WTC11 (cell line): ENCODE results near the gene PIMREG. TPM values are rescaled to one million over a fixed set of nuclear protein-coding genes. Genes with fewer than 3 reads are reported as not detected.

Experiments
- ATAC-seq: fragments of 200-7000 bp; cut with Tn5 transposase; 2 replicates; pipeline ENCODE4 v1.10.0; 2021; ENCODE audit warnings: mild to moderate bottlenecking, moderate library complexity
- CTCF ChIA-PET: fragments of 300-600 bp; sonication (Branson Sonifier 250); formaldehyde crosslinking; loops from one replicate; lab custom pipeline; 2021; ENCODE audit warnings: antibody characterized with exemption; lab: Charles Lee
- POLR2A ChIA-PET: fragments of 350-600 bp; sonication (Branson Sonifier 250); formaldehyde crosslinking; loops from one replicate; lab custom pipeline; 2021; ENCODE audit warnings: antibody characterized with exemption; lab: Charles Lee
- DNase-seq: peaks from one replicate; pipeline ENCODE4 v3.0.0; 2021; ENCODE audit warnings: low spot score
- H3K27ac Mint-ChIP-seq: 2 replicates; pipeline ENCODE4 v1.8.0; 2021; ENCODE audit warnings: mixed read lengths
- H3K27me3 Mint-ChIP-seq: 2 replicates; pipeline ENCODE4 v1.8.0; 2021; ENCODE audit warnings: low read depth, mild to moderate bottlenecking, moderate library complexity, mixed read lengths
- H3K36me3 Mint-ChIP-seq: 2 replicates; pipeline ENCODE4 v1.8.0; 2021; ENCODE audit warnings: mixed read lengths
- H3K4me1 Mint-ChIP-seq: 2 replicates; pipeline ENCODE4 v1.8.0; 2022; ENCODE audit warnings: mixed read lengths
- H3K4me3 Mint-ChIP-seq: 2 replicates; pipeline ENCODE4 v1.8.0; 2021; ENCODE audit warnings: mild to moderate bottlenecking, moderate library complexity, mixed read lengths
- H3K9me3 Mint-ChIP-seq: 2 replicates; pipeline ENCODE4 v1.8.0; 2021; ENCODE audit warnings: mixed read lengths
- ATF1 ChIP-seq: sonication (generic); formaldehyde crosslinking; IDR thresholded peaks from 2 replicates; pipeline ENCODE4 v1.8.1; 2023; ENCODE audit warnings: mild to moderate bottlenecking, moderate library complexity, missing genetic modification reagents
- CREB1 ChIP-seq: sonication (generic); formaldehyde crosslinking; IDR thresholded peaks from 2 replicates; pipeline ENCODE4 v1.8.0; 2023; ENCODE audit warnings: mild to moderate bottlenecking, missing genetic modification reagents
- CREM ChIP-seq: sonication (generic); formaldehyde crosslinking; IDR thresholded peaks from 2 replicates; pipeline ENCODE4 v1.8.1; 2022; ENCODE audit warnings: mild to moderate bottlenecking, missing genetic modification reagents, moderate library complexity
- E2F1 ChIP-seq: sonication (generic); formaldehyde crosslinking; IDR thresholded peaks from 2 replicates; pipeline ENCODE4 v1.8.0; 2022; ENCODE audit warnings: mild to moderate bottlenecking, missing genetic modification reagents
- EMX1 ChIP-seq: fragments of 250-450 bp; sonication (Bioruptor Pico); IDR thresholded peaks from 2 replicates; pipeline ENCODE4 v1.8.0; 2021; ENCODE audit warnings: mild to moderate bottlenecking
- ERG ChIP-seq: fragments of 250-450 bp; sonication (Bioruptor Pico); IDR thresholded peaks from 2 replicates; pipeline ENCODE4 v1.8.0; 2021; ENCODE audit warnings: mild to moderate bottlenecking
- FOXP4 ChIP-seq: sonication (generic); formaldehyde crosslinking; IDR thresholded peaks from 2 replicates; pipeline ENCODE4 v1.8.0; 2022; ENCODE audit warnings: mild to moderate bottlenecking, missing genetic modification reagents
- GABPB1 ChIP-seq: sonication (generic); formaldehyde crosslinking; IDR thresholded peaks from 2 replicates; pipeline ENCODE4 v1.8.1; 2023; ENCODE audit warnings: mild to moderate bottlenecking, missing genetic modification reagents
- KAT7 ChIP-seq: sonication (generic); formaldehyde crosslinking; IDR thresholded peaks from 2 replicates; pipeline ENCODE4 v1.8.1; 2023; ENCODE audit warnings: missing genetic modification reagents, mild to moderate bottlenecking, borderline replicate concordance
- MAX ChIP-seq: sonication (generic); formaldehyde crosslinking; IDR thresholded peaks from 2 replicates; pipeline ENCODE4 v1.8.0; 2022; ENCODE audit warnings: mild to moderate bottlenecking, missing genetic modification reagents
- MLX ChIP-seq: sonication (generic); formaldehyde crosslinking; IDR thresholded peaks from 2 replicates; pipeline ENCODE4 v1.8.1; 2023; ENCODE audit warnings: mild to moderate bottlenecking, missing genetic modification reagents, moderate library complexity
- MXD4 ChIP-seq: fragments of 250-450 bp; sonication (Bioruptor Pico); IDR thresholded peaks from 2 replicates; pipeline ENCODE4 v1.8.0; 2021; ENCODE audit warnings: mild to moderate bottlenecking, moderate library complexity, borderline replicate concordance
- NFYB ChIP-seq: sonication (generic); formaldehyde crosslinking; conservative IDR thresholded peaks from 2 replicates; pipeline ENCODE4 v1.8.0; 2022; ENCODE audit warnings: low read depth, missing genetic modification reagents
- NR1H2 ChIP-seq: sonication (generic); formaldehyde crosslinking; IDR thresholded peaks from 2 replicates; pipeline ENCODE4 v1.9.0; 2021; ENCODE audit warnings: mild to moderate bottlenecking, moderate library complexity, missing genetic modification reagents
- PREB ChIP-seq: sonication (generic); formaldehyde crosslinking; IDR thresholded peaks from 2 replicates; pipeline ENCODE4 v1.8.1; 2022; ENCODE audit warnings: mild to moderate bottlenecking, missing genetic modification reagents, moderate library complexity, borderline replicate concordance
- PRRX2 ChIP-seq: fragments of 250-450 bp; sonication (Bioruptor Pico); IDR thresholded peaks from 2 replicates; pipeline ENCODE4 v1.8.0; 2021; ENCODE audit warnings: mild to moderate bottlenecking
- RELA ChIP-seq: sonication (generic); formaldehyde crosslinking; IDR thresholded peaks from 2 replicates; pipeline ENCODE4 v1.8.1; 2022; ENCODE audit warnings: missing genetic modification reagents, mild to moderate bottlenecking, borderline replicate concordance
- SMAD4 ChIP-seq: sonication (generic); formaldehyde crosslinking; IDR thresholded peaks from 2 replicates; pipeline ENCODE4 v1.8.0; 2022; ENCODE audit warnings: mild to moderate bottlenecking, missing genetic modification reagents
- SOX15 ChIP-seq: fragments of 250-450 bp; sonication (Bioruptor Pico); IDR thresholded peaks from 2 replicates; pipeline ENCODE4 v1.9.0; 2021; ENCODE audit warnings: mild to moderate bottlenecking
- SP1 ChIP-seq: sonication (generic); formaldehyde crosslinking; conservative IDR thresholded peaks from 2 replicates; pipeline ENCODE4 v1.8.1; 2022; ENCODE audit warnings: missing genetic modification reagents
- TCF7 ChIP-seq: sonication (generic); formaldehyde crosslinking; IDR thresholded peaks from 2 replicates; pipeline ENCODE4 v1.8.0; 2022; ENCODE audit warnings: mild to moderate bottlenecking, low read depth, missing genetic modification reagents, moderate library complexity
- TEAD1 ChIP-seq: sonication (generic); formaldehyde crosslinking; IDR thresholded peaks from 2 replicates; pipeline ENCODE4 v1.8.0; 2022; ENCODE audit warnings: mild to moderate bottlenecking, missing genetic modification reagents
- TEAD4 ChIP-seq: sonication (generic); formaldehyde crosslinking; IDR thresholded peaks from 2 replicates; pipeline ENCODE4 v1.8.0; 2022; ENCODE audit warnings: mild to moderate bottlenecking, missing genetic modification reagents
- ZBTB21 ChIP-seq: sonication (generic); formaldehyde crosslinking; IDR thresholded peaks from 2 replicates; pipeline ENCODE4 v1.8.1; 2023; ENCODE audit warnings: mild to moderate bottlenecking, missing genetic modification reagents, borderline replicate concordance
- ZNF317 ChIP-seq: sonication (generic); formaldehyde crosslinking; IDR thresholded peaks from 2 replicates; pipeline ENCODE4 v1.8.1; 2023; ENCODE audit warnings: low read depth, mild to moderate bottlenecking, moderate library complexity, missing genetic modification reagents, borderline replicate concordance
- total RNA-seq: library from RNA; stranded (reverse); gene quantifications from 3 replicates; pipeline ENCODE4 v1.2.3, GENCODE V29; 2021

Gene PIMREG
- total RNA-seq, 1 experiment from 2014 or later = 92.2 TPM

- peaks cover 3% of the 10 kb centered on the region for H3K9me3 Mint-ChIP-seq
- no peaks in the 10 kb centered on the region for H3K36me3 Mint-ChIP-seq
- H3K4me1 Mint-ChIP-seq = peaks cover 47% of the 10 kb centered on the region
- H3K27me3 Mint-ChIP-seq = no peaks in the 10 kb centered on the region; the same call in 1 of the 2 replicates
- H3K4me3 Mint-ChIP-seq = no peak overlapping the region
- ATAC-seq (no peak), DNase-seq (no peak)
- ChIA-PET CTCF (interaction anchor here (4.1 kb wide), 1 partner anchor 15 kb away, joined by 16 read pairs; no protein-coding TSS in a partner anchor), POLR2A (no interaction called here)
- no peak for TF ChIP-seq ZNF317 (CRISPR knock-in tag)
- no peak for TF ChIP-seq EMX1 (CRISPR knock-in tag)
- TF ChIP-seq PRRX2 (CRISPR knock-in tag) = no peak
- no peak for TF ChIP-seq TCF7 (CRISPR knock-in tag)
- TF ChIP-seq TEAD4 (CRISPR knock-in tag) = no peak
- no peak for TF ChIP-seq PREB (CRISPR knock-in tag)
- no peak for TF ChIP-seq NFYB (CRISPR knock-in tag)
- TF ChIP-seq ATF1 (CRISPR knock-in tag) = no peak
- no peak for TF ChIP-seq SMAD4 (CRISPR knock-in tag)
- no peak for TF ChIP-seq ZBTB21
- no peak for TF ChIP-seq SP1 (CRISPR knock-in tag)
- no peak for TF ChIP-seq MLX (CRISPR knock-in tag)
- no peak overlapping the region for H3K27ac Mint-ChIP-seq
These were observed 43.8 kb downstream of the PIMREG start for GRCh38 chr17:6488008-6488539.

- Mint-ChIP-seq H3K27me3 (no peaks in the 10 kb centered on the region; the same call in 1 of the 2 replicates), H3K4me1 (peaks cover 47% of the 10 kb centered on the region), H3K4me3 (no peak overlapping the region), H3K9me3 (peaks cover 3% of the 10 kb centered on the region), H3K27ac (no peak overlapping the region), H3K36me3 (no peaks in the 10 kb centered on the region)
- no peak for ATAC-seq
- CTCF ChIA-PET = interaction anchor here (4.1 kb wide), 1 partner anchor 16 kb away, joined by 16 read pairs; no protein-coding TSS in a partner anchor
- DNase-seq = no peak
- POLR2A ChIA-PET = no interaction called here
- TF ChIP-seq MAX (CRISPR knock-in tag) = no peak
- no peak for TF ChIP-seq E2F1 (CRISPR knock-in tag)
- TF ChIP-seq PREB (CRISPR knock-in tag) = no peak
- TF ChIP-seq KAT7 = no peak
- no peak for TF ChIP-seq ZNF317 (CRISPR knock-in tag)
- TF ChIP-seq TEAD1 = no peak
These were observed 44.8 kb downstream of the PIMREG start for GRCh38 chr17:6489016-6489550.

- POLR2A ChIA-PET = no interaction called here
- TF ChIP-seq FOXP4 (CRISPR knock-in tag) = no peak
- no peak for TF ChIP-seq NR1H2 (CRISPR knock-in tag)
- no peak for TF ChIP-seq ERG (CRISPR knock-in tag)
- TF ChIP-seq GABPB1 = no peak
- TF ChIP-seq MXD4 = no peak
- TF ChIP-seq EMX1 (CRISPR knock-in tag) = no peak
- TF ChIP-seq CREM (CRISPR knock-in tag) = no peak
- no peak for TF ChIP-seq RELA (CRISPR knock-in tag)
- TF ChIP-seq CREB1 (CRISPR knock-in tag) = no peak
- no peak for TF ChIP-seq SOX15 (CRISPR knock-in tag)
These were observed 46.9 kb downstream of the PIMREG start for GRCh38 chr17:6491071-6491700.

More at GRCh38 chr17:6491071-6491700, 46.9 kb downstream of the PIMREG start:
- DNase-seq = no peak
- peaks cover 60% of the 10 kb centered on the region for H3K4me1 Mint-ChIP-seq
- no peak for ATAC-seq
- no peak overlapping the region for H3K27ac Mint-ChIP-seq
- H3K27me3 Mint-ChIP-seq = no peaks in the 10 kb centered on the region; the same call in 1 of the 2 replicates
- peaks cover 3% of the 10 kb centered on the region for H3K9me3 Mint-ChIP-seq
- CTCF ChIA-PET = interaction anchor here (0.6 to 1.6 kb wide), 4 partner anchors 15 to 1305 kb away, joined by 3 to 12 read pairs (median 4); no protein-coding TSS in a partner anchor
- no peak overlapping the region for H3K4me3 Mint-ChIP-seq
- H3K36me3 Mint-ChIP-seq = no peaks in the 10 kb centered on the region
